ENCODE results near the gene CD99.

- TF ChIP-seq CTCF (IDR thresholded peaks at IDR 0.05) (no peak), EP300 (IDR thresholded peaks at IDR 0.05) (no peak)
Measured at GRCh38 chrX:2709556-2709955, 18.5 kb downstream of the CD99 start.
